HG03139 (cell line): ENCODE data around the gene SEMA3E.
"Not testable (repeated sequence)": the region's sequence is repeated elsewhere in the genome, so short reads cannot be mapped to it uniquely, and the experiment has no call there.

ENCODE experiments used
- ATAC-seq: cut with Tn5 transposase; IDR thresholded peaks from one replicate; pipeline ENCODE4 v1.9.1; 2021; ENCODE audit not compliant: unreplicated experiment

SEMA3E gene

GRCh38 chr7:83648464-83649241, at the start of gene SEMA3E:
Gene SEMA3E (minus strand): TSS chr7:83649139.
- ATAC-seq, result no peak

GRCh38 chr7:83697804-83698530, 49.0 kb upstream of the SEMA3E start:
- ATAC-seq, result no peak

- no peak for ATAC-seq
These were observed 47.2 kb upstream of the SEMA3E start for GRCh38 chr7:83696101-83696500.

DNA sequence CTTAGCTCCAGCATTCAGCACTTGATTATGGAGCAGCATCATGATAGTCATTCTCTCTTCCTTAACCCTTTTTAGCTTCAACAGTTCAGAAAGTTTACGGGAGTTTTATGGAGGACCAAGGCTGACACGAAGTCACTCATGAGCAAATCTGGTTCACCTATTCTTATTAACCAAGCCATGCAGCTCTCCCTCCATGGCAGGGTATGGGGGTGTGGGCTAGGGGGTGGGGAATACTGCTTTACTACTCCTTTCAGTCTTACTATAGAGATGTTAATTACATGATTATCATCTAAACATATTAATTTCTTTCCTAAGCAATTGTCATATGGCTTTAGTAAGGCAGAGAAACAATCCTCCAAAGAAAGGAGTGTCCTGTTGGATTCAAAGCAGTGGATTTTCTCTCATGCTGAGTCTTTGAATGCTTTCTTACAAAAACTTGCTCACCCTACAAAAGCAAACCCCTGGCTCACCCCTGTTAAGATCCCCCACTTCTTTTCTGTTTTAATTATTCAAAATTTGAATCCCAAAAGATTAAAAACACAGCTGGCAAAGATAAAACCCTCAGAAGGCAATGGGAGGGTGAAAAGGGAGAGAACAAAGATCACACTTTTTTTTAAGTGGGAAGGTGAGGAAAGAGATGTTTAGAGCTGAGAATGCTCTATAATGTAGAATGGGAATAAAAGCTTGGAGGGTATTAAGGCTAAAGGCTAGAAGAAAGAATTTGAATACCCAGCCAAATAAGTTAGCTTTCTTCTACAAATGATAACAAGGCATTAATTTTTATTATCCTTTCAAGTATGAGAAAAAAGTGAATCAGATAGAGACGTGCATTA, 46.4 kb upstream of the SEMA3E start:
- no peak for ATAC-seq

GRCh38 chr7:83693256-83693655, 44.3 kb upstream of the SEMA3E start:
- ATAC-seq, result no peak

DNA sequence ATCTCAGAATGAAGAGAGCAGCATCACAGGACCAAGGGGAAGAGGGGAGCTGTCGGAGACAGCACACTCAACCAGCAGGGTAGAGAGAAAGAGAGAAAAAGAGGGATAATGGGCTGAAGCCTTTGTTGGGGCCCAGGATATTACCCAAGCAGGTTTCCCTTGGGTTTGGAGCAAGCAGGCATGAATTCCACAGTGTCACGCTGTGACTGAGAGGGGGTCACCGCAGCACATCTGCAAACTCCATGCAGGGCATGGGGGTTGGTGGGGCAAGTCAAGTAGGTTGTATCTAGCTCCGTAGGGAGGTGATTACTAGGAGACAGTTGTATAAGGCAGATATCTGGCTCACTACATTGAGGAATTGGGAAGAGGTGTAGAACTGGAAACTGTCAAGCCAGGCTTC, 42.2 kb upstream of the SEMA3E start:
- ATAC-seq, result no peak

GRCh38 chr7:83689855-83690254, 40.9 kb upstream of the SEMA3E start:
- no peak for ATAC-seq

DNA sequence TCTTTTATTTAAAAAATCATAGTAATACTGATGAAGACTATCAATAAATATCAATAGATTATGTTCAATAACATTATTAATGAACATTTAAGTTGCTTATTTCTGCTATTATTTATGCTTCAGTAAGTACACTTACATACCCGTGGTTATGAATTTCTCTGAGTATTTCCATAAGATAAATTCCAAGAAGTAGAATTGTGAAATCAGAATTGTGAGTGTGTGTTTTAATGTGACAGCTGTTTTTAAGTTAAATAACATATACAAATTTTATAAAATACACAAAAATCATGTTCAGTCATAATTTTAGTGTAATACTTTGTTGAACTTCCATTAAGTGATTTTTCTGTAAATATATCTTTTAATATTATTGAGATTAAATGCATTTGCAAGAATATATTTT, 37.5 kb upstream of the SEMA3E start:
- ATAC-seq, result no peak

- no peak for ATAC-seq
These were observed 36.0 kb upstream of the SEMA3E start for GRCh38 chr7:83684928-83685327.

DNA sequence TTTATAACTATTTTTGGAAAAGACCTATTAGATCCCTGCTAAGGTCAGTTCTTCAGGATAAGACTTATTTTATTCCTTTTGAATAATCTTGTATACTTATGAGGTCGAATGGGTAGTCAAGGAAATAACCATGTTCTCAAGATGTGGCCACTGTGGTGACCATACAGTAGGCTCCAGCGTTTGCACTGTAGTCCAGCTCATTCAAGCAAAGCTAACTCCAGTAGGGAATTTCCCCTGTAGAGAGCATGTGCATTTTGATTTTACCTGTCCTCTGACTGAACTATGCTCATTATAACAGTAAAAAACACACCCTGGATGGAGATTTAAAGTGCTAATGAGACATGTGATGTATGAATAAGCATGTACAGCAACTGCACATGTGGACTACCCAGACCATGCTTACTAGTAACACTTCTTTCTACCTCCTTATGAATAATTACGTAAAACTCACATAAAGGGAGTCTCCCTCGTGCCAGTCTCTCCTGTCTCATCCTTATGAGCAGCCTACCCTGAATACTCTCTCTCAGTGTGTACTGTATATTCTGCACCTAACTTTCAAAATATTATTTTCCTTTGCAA, 32.4 kb upstream of the SEMA3E start:
- no peak for ATAC-seq

DNA sequence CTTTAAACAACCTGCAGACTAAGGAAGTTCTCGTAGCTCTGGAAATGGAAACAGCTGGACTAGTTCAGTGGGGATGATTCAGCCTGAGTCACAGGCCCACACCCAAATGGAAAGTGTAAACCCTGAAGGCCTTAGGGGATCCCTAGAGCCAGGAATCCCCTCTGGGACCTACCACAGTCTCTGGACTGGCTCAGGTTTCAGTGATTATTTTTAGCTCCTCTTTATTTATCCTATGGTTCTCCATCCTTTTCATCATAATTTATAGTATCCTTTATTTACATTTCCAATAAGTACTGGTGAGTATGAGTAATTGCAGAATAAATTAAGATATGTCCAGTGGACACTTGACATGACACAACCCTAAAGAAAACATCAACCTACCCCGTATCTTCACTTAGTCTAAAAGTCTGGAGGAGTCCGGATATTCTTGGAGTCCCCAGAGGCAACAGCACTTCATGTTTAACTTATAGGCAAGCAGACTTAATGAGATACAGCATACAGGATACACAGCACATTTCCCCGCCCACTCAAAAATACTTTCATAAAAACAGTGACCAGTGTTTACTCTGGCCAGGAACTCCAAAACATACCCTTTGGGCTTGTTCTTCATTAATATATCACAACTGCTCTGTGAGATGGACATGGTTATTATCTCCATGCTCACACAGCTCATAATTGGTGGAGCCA, 28.4 kb upstream of the SEMA3E start:
- ATAC-seq, result no peak

DNA sequence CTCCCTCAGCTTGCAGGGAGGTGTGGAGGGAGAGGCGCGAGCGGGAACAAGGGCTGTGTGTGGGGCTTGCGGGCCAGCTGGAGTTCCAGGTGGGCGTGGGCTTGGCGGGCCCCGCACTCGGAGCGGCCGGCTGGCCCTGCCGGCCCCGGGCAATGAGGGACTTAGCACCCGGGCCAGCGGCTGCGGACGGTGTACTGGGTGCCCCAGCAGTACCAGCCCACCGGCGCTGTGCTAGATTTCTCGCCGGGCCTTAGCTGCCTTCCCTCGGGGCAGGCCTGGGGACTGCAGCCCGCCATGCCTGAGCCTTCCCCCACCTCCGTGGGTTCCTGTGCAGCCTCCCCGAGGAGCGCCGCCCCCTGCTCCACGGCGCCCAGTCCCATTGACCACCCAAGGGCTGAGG, 24.4 kb upstream of the SEMA3E start:
- ATAC-seq, result not testable (repeated sequence)

DNA sequence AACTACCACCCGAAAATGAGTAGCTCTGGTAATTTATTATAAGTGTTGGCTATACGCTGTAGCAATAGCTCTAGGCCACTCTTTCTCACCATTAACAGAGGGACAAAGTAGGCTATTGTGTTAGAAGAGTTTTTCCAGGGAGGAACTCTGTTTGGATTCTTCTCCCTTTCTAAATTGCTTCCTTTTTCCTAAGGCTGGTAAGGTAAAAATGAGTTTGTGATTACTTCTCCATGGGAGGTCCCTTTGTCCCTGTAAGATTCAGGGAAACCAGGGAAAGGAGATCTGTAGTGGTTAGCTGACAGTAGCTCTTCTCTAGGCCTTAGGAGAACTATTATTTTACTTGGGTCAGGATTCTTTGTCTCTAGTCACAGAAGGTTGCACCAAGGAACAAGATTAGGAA, 23.2 kb upstream of the SEMA3E start:
- ATAC-seq, result no peak

GRCh38 chr7:83663131-83663530, 14.2 kb upstream of the SEMA3E start:
- no peak for ATAC-seq

GRCh38 chr7:83658126-83658525, 9.2 kb upstream of the SEMA3E start:
- no peak for ATAC-seq

GRCh38 chr7:83655951-83656556, 7.1 kb upstream of the SEMA3E start:
- ATAC-seq, result peak; percentile 81

DNA sequence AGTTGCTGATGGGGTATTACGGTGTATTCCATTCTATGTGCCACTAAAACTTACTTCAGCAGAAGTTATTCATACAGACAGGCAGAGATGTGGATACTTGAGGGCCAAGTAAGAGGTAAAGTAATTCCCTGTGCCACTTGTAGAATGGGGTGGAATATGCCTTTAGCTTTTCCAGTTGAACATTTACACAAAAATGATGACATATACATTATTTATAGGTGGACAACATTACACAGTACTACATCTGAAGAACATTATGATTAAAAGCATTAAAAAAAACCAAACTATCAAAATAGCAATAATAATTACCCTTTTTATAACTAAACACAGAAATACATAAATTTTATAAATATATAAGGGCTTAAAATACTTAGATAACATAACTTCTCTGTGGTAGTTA, 3.5 kb upstream of the SEMA3E start:
- ATAC-seq, result no peak

GRCh38 chr7:83649701-83650100, 762 bp upstream of the SEMA3E start:
- no peak for ATAC-seq

DNA sequence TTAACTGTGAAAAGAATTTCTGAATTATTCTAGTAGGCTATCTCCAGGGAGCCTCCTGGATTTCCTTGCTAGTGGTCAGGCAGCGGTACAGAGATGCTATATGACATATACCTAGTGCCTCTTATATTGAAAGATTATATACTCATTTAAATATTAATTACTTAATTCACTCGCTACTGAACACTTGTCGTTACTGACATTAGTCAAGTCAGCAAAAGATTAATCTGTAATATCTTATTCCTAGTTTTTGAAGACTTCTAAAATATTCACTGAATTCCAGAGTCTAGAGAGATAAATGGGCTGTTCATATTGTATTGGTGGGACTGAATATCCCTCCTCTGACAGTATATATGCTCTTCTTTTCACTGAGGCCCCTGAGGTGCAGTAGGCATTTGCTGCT, 2.9 kb downstream of the SEMA3E start:
- no peak for ATAC-seq

DNA sequence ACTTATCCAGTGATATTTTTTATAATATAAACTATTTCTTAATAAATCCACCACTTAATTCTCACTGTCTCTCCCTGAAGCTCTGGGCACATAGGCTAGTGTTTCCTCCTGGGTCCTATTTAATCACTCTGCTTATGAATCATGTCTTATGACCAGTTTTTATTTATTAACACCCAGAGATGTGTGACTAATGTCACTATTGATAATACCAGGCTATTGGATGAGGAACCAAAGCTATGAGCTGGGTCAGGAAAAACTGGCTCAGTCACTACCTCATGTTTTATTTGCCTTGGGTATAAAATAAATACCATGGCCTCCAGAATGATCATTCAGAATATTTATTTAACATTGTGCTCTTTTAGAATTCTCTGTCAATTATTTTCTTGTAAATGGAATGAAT, 5.2 kb downstream of the SEMA3E start:
- ATAC-seq, result no peak
